HCT116 (cell line): Measurements from ENCODE around the gene BACE1-AS.

Experiments
- CTCF ChIP-seq, 3 experiments: fragments of 200-600 bp in 1 of 3; sonication (generic) in 1 of 3; IDR thresholded peaks in 2 of 3; conservative IDR thresholded peaks in 1 of 3; 2 replicates each; pipeline ENCODE4 v1.5.1; 2012 to 2017; ENCODE audit warnings: low read depth in 2 of 3, low read length in 2 of 3, antibody characterized with exemption in 1 of 3, borderline replicate concordance in 1 of 3, control low read depth in 1 of 3, mild to moderate bottlenecking in 1 of 3, mixed read lengths in 1 of 3, mixed run types in 1 of 3, moderate library complexity in 1 of 3; ENCODE audit not compliant: insufficient read depth in 1 of 3
- EZH2 ChIP-seq: fragments of 200-600 bp; sonication (generic); IDR thresholded peaks from 2 replicates; pipeline ENCODE4 v1.6.1; 2017; ENCODE audit warnings: antibody characterized with exemption, mixed run types
- SIN3A ChIP-seq: IDR thresholded peaks from 2 replicates; pipeline ENCODE4 v1.6.1; 2012; ENCODE audit warnings: low read depth
- ZFX ChIP-seq: fragments of 450-650 bp; IDR thresholded peaks from 2 replicates; pipeline ENCODE4 v1.6.1; 2017
- TF ChIP-seq, protein P1 (sequence below): IDR thresholded peaks from 2 replicates; pipeline ENCODE4 v1.6.1; 2011; ENCODE audit warnings: mild to moderate bottlenecking, low read length, moderate library complexity; ENCODE audit not compliant: insufficient replicate concordance; ENCODE audit errors: extremely low read depth

GRCh38 chr11:117286588-117286987, 4.6 kb upstream of the BACE1-AS start:
- TF ChIP-seq ZFX, result no peak
- no peak for TF ChIP-seq CTCF (IDR thresholded peaks at IDR 0.05 in 2 of 3, conservative IDR thresholded peaks at IDR 0.05 in 1 of 3; ENCODE audit: borderline replicate concordance in 1 of 3, insufficient read depth in 1 of 3, low read depth in 2 of 3, low read length in 2 of 3)
- no peak for TF ChIP-seq SIN3A
- no peak for TF ChIP-seq EZH2
- TF ChIP-seq, protein P1, sequence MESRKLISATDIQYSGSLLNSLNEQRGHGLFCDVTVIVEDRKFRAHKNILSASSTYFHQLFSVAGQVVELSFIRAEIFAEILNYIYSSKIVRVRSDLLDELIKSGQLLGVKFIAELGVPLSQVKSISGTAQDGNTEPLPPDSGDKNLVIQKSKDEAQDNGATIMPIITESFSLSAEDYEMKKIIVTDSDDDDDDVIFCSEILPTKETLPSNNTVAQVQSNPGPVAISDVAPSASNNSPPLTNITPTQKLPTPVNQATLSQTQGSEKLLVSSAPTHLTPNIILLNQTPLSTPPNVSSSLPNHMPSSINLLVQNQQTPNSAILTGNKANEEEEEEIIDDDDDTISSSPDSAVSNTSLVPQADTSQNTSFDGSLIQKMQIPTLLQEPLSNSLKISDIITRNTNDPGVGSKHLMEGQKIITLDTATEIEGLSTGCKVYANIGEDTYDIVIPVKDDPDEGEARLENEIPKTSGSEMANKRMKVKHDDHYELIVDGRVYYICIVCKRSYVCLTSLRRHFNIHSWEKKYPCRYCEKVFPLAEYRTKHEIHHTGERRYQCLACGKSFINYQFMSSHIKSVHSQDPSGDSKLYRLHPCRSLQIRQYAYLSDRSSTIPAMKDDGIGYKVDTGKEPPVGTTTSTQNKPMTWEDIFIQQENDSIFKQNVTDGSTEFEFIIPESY, result no peak
